OCI-LY1 (cell line): ENCODE data around the gene DCUN1D5.

Source experiments
- H2AFZ ChIP-seq: fragments of 200-600 bp; sonication (generic), shearing (Covaris generic); 2 replicates; pipeline ENCODE4 v1.6.0; 2014; ENCODE audit warnings: antibody characterized with exemption, mild to moderate bottlenecking, low read length
- H3F3A ChIP-seq: fragments of 200-600 bp; sonication (generic), shearing (Covaris generic); 2 replicates; pipeline ENCODE4 v1.6.0; 2014; ENCODE audit warnings: mild to moderate bottlenecking, antibody characterized with exemption, low read length, moderate library complexity; ENCODE audit not compliant: insufficient read depth
- H3K27ac ChIP-seq: fragments of 200-600 bp; sonication (generic); 2 replicates; pipeline ENCODE4 v1.5.1; 2014; ENCODE audit warnings: low read length, mixed run types, mild to moderate bottlenecking, low read depth; ENCODE audit not compliant: poor library complexity, severe bottlenecking
- H3K27me3 ChIP-seq: fragments of 200-600 bp; sonication (generic); 2 replicates; pipeline ENCODE4 v1.6.0; 2014; ENCODE audit warnings: antibody characterized with exemption, mild to moderate bottlenecking, low read length, moderate library complexity; ENCODE audit not compliant: insufficient read depth
- H3K36me3 ChIP-seq: fragments of 200-600 bp; sonication (generic); 2 replicates; pipeline ENCODE4 v1.6.1; 2014; ENCODE audit warnings: mild to moderate bottlenecking, antibody characterized with exemption, low read length, moderate library complexity, mixed read lengths; ENCODE audit not compliant: insufficient read depth
- H3K4me1 ChIP-seq: fragments of 200-600 bp; sonication (generic); 2 replicates; pipeline ENCODE4 v1.5.1; 2014; ENCODE audit warnings: mild to moderate bottlenecking, low read length, moderate library complexity; ENCODE audit not compliant: insufficient read depth, severe bottlenecking
- H3K4me2 ChIP-seq: fragments of 200-600 bp; sonication (generic), shearing (Covaris generic); 2 replicates; pipeline ENCODE4 v1.6.1; 2014; ENCODE audit warnings: low read length
- H3K4me3 ChIP-seq: fragments of 200-600 bp; sonication (generic); 2 replicates; pipeline ENCODE4 v1.5.1; 2014; ENCODE audit warnings: low read length, low read depth, mild to moderate bottlenecking, mixed read lengths; ENCODE audit not compliant: poor library complexity, severe bottlenecking
- H3K79me2 ChIP-seq: fragments of 200-600 bp; shearing (Covaris generic); 2 replicates; pipeline ENCODE4 v1.6.1; 2016; ENCODE audit warnings: mixed run types, low read length, mixed read lengths; ENCODE audit not compliant: insufficient read depth
- H3K9ac ChIP-seq: fragments of 200-600 bp; sonication (generic), shearing (Covaris generic); 2 replicates; pipeline ENCODE4 v1.6.1; 2014; ENCODE audit warnings: mild to moderate bottlenecking, low read length, mixed read lengths
- H3K9me2 ChIP-seq: fragments of 200-600 bp; sonication (generic), shearing (Covaris generic); 2 replicates; pipeline ENCODE4 v1.6.1; 2014; ENCODE audit warnings: low read depth, mild to moderate bottlenecking, low read length, mixed read lengths
- H3K9me3 ChIP-seq: fragments of 200-600 bp; shearing (Covaris generic); 2 replicates; pipeline ENCODE4 v1.6.1; 2014; ENCODE audit warnings: low read length, mixed read lengths
- H4K20me1 ChIP-seq: fragments of 200-600 bp; sonication (generic), shearing (Covaris generic); 2 replicates; pipeline ENCODE4 v1.6.0; 2016; ENCODE audit warnings: mild to moderate bottlenecking, low read length; ENCODE audit not compliant: insufficient read depth
- CTCF ChIP-seq: fragments of 200-600 bp; sonication (generic), shearing (Covaris generic); IDR thresholded peaks from 2 replicates; pipeline ENCODE4 v1.5.1; 2017; ENCODE audit warnings: mild to moderate bottlenecking, antibody characterized with exemption, low read length, moderate library complexity, mixed read lengths
- EZH2 ChIP-seq: fragments of 200-600 bp; sonication (generic), shearing (Covaris generic); IDR thresholded peaks from 2 replicates; pipeline ENCODE4 v1.8.0; 2017; ENCODE audit warnings: borderline replicate concordance, mixed run types, mild to moderate bottlenecking, antibody characterized with exemption, low read length, moderate library complexity, mixed read lengths

DCUN1D5 gene

GRCh38 chr11:103043826-103044678 lies 47.9 kb downstream of the DCUN1D5 start:
- Histone ChIP-seq H3K36me3 (no peaks in the 10 kb centered on the region), H2AFZ (no peak overlapping the region), H3K4me2 (no peak overlapping the region), H4K20me1 (no peaks in the 10 kb centered on the region), H3K79me2 (no peaks in the 10 kb centered on the region), H3K27me3 (no peaks in the 10 kb centered on the region), H3F3A (no peaks in the 10 kb centered on the region), H3K4me3 (no peak overlapping the region), H3K9me2 (no peaks in the 10 kb centered on the region), H3K27ac (no peak overlapping the region), H3K4me1 (no peaks in the 10 kb centered on the region), H3K9ac (no peak overlapping the region), H3K9me3 (no peaks in the 10 kb centered on the region)
- TF ChIP-seq EZH2, result no peak
- TF ChIP-seq CTCF, result no peak

GRCh38 chr11:103042161-103042560 lies 49.8 kb downstream of the DCUN1D5 start:
- H3K4me3 ChIP-seq, result no peak overlapping the region
- H3K9ac ChIP-seq, result no peak overlapping the region
- no peaks in the 10 kb centered on the region for H4K20me1 ChIP-seq
- H3K79me2 ChIP-seq, result no peaks in the 10 kb centered on the region
- H3K4me2 ChIP-seq, result no peak overlapping the region
- no peaks in the 10 kb centered on the region for H3K9me3 ChIP-seq
- no peaks in the 10 kb centered on the region for H3F3A ChIP-seq
- H3K36me3 ChIP-seq, result no peaks in the 10 kb centered on the region
- H3K4me1 ChIP-seq, result no peaks in the 10 kb centered on the region
- no peaks in the 10 kb centered on the region for H3K27me3 ChIP-seq
- no peak overlapping the region for H2AFZ ChIP-seq
- TF ChIP-seq CTCF (no peak), EZH2 (no peak)
- H3K9me2 ChIP-seq, result no peaks in the 10 kb centered on the region
- H3K27ac ChIP-seq, result no peak overlapping the region

DNA sequence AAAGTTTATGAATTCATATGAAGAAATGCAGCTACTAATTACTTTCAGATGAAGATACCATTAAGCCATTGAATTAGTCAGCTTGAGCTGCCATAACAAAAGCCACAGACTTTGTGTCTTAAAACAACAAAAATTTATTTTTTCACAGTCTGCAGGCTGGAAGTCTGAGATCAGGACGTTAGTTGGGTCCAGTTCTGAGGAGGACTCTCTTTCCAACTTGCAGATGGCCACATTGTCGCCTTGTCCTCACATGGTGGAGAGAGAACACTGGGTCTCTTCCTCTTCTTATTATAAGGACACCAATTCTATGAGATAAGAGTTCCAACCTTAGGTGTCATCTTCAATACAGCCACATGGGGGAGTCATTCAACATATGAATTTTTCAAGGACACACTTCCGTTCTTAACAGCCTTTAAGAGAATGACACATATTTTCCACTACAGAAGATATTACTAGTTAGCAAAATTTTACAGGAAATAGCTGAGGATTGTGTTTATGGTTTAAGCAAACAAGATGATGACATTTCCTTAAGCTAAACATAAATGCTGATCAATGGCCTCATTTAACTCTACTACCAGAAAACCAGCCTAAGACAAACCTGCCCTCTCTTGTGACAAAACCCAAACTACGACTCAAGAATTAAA lies 56.0 kb downstream of the DCUN1D5 start:
- Histone ChIP-seq H3K9ac (no peak overlapping the region), H4K20me1 (no peaks in the 10 kb centered on the region), H3F3A (no peaks in the 10 kb centered on the region), H3K9me3 (no peaks in the 10 kb centered on the region), H3K4me1 (peaks cover 3% of the 10 kb centered on the region), H3K4me2 (no peak overlapping the region), H3K27me3 (no peaks in the 10 kb centered on the region), H3K36me3 (no peaks in the 10 kb centered on the region), H3K9me2 (no peaks in the 10 kb centered on the region), H3K4me3 (no peak overlapping the region), H2AFZ (no peak overlapping the region), H3K27ac (no peak overlapping the region), H3K79me2 (no peaks in the 10 kb centered on the region)
- TF ChIP-seq EZH2, result no peak
- TF ChIP-seq CTCF, result peak; percentile 75
